Fibroblast of villous mesenchyme (primary cell): ENCODE results near the gene SLC25A30. TPM values are rescaled to one million over a fixed set of nuclear protein-coding genes. Genes with fewer than 3 reads are reported as not detected.
A peak's percentile ranks its signal among the peaks of the same experiment; 100 is the strongest.

Experiments used
- DNase-seq: peaks from one replicate; pipeline ENCODE4 v3.0.0-alpha.2; 2010; ENCODE audit warnings: low read depth
- H3K4me3 ChIP-seq: 2 replicates; pipeline ENCODE4 v1.5.1; 2011; ENCODE audit warnings: low read depth, mild to moderate bottlenecking, low read length
- total RNA-seq: library from RNA; depleted of rRNA; stranded (reverse); fragments of >200 nt; gene quantifications from 2 replicates; pipeline ENCODE4 v1.2.3, GENCODE V29; 2012
- TF ChIP-seq, protein P1 (sequence below): IDR thresholded peaks from 2 replicates; pipeline ENCODE4 v1.5.1; 2012; ENCODE audit warnings: low read depth, mild to moderate bottlenecking, low read length; ENCODE audit not compliant: insufficient read depth

SLC25A30 gene
- total RNA-seq, 1 donor, result 24.2 TPM

GRCh38 chr13:45372189-45373161 is 45.7 kb downstream of the SLC25A30 start:
- TF ChIP-seq, protein P1, sequence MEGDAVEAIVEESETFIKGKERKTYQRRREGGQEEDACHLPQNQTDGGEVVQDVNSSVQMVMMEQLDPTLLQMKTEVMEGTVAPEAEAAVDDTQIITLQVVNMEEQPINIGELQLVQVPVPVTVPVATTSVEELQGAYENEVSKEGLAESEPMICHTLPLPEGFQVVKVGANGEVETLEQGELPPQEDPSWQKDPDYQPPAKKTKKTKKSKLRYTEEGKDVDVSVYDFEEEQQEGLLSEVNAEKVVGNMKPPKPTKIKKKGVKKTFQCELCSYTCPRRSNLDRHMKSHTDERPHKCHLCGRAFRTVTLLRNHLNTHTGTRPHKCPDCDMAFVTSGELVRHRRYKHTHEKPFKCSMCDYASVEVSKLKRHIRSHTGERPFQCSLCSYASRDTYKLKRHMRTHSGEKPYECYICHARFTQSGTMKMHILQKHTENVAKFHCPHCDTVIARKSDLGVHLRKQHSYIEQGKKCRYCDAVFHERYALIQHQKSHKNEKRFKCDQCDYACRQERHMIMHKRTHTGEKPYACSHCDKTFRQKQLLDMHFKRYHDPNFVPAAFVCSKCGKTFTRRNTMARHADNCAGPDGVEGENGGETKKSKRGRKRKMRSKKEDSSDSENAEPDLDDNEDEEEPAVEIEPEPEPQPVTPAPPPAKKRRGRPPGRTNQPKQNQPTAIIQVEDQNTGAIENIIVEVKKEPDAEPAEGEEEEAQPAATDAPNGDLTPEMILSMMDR, result no peak
- H3K4me3 ChIP-seq, result no peak overlapping the region
- DNase-seq, result peak; percentile 37

GRCh38 chr13:45370922-45371406 is 47.2 kb downstream of the SLC25A30 start:
- peak; percentile 84 for DNase-seq
- no peak overlapping the region for H3K4me3 ChIP-seq
- TF ChIP-seq, protein P1, result peak; percentile 97

GRCh38 chr13:45369116-45369515 is 49.1 kb downstream of the SLC25A30 start:
- H3K4me3 ChIP-seq, result no peak overlapping the region
- DNase-seq, result no peak
- TF ChIP-seq, protein P1, result no peak

- H3K4me3 ChIP-seq, result no peak overlapping the region
- TF ChIP-seq, protein P1, result no peak
- DNase-seq, result no peak
These were observed 49.6 kb downstream of the SLC25A30 start for GRCh38 chr13:45368571-45368970.

DNA sequence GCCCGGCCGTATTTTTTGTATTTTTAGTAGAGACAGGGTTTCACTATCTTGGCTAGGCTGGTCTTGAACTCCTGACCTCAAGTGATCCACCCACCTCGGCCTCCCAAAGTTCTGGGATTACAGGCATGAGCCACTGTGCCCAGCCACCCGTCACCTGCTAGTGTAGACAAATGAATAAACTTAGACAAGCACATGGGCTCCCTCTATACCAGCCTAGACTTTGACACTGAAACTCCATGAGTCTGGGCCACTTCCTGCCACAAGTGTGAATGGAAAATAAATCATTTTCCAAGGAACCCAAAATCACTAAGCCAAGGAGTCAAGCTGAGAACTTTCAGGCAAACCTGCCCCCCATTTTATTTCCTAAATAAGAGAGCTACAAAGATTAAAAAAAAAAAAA is 50.2 kb downstream of the SLC25A30 start:
- H3K4me3 ChIP-seq, result no peak overlapping the region
- TF ChIP-seq, protein P1, result no peak
- DNase-seq, result no peak

DNA sequence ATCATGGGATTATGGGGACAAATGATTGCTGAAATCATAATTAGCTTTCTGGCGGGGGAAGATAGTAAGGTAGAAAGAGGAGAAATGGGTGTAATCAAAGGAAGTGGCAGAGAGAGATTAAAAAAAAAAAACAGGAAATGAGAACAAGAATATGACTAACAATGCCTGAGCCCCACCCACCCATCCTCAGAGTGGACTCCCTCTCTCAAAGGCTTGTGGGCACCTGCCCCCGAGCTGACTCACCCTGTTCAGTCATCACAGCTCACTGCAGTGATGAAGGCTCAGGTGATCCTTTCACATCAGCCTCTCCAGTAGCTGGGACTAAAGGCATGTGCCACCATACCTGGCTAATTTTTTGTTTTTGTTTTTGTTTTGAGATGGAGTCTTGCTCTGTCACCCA is 50.8 kb downstream of the SLC25A30 start:
- peak; percentile 65 for DNase-seq
- TF ChIP-seq, protein P1, result no peak
- H3K4me3 ChIP-seq, result no peak overlapping the region
